ENCODE measurements around the gene ZFR2.

ZFR2 gene

DNA sequence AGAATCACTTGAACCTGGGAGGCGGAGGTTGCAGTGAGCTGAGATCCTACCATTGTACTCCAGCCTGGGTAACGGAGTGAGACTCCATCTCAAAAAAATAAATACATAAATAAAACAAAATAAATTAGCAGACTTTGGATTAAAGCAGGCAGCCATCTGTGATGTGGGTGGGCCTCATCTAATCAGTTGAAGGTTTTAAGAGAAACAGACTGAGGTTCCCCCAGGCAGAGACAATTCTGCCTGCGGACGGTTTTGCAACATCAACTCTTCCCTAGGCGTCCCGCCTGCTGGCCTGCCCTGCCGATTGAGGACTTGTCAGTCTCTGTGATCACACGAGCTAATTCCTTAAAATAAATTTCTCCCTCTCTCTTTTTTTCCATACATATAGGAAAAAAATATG, 35.4 kb upstream of the ZFR2 start:
- Histone ChIP-seq H4K20me1 (ENCODE audit: insufficient read depth, low read length) (no peaks in the 10 kb centered on the region), H3K79me2 (ENCODE audit: insufficient read depth, low read length) (no peaks in the 10 kb centered on the region), H3K36me3 (ENCODE audit: insufficient read depth, low read length) (no peaks in the 10 kb centered on the region), H3K27ac (ENCODE audit: low read depth, low read length, poor library complexity, severe bottlenecking) (no peak overlapping the region), H3K4me2 (ENCODE audit: low read length) (no peak overlapping the region), H2AFZ (ENCODE audit: low read length) (no peak overlapping the region), H3K4me3 (ENCODE audit: low read depth, low read length, poor library complexity, severe bottlenecking) (no peak overlapping the region), H3K27me3 (ENCODE audit: insufficient read depth, low read length) (no peaks in the 10 kb centered on the region), H3F3A (ENCODE audit: insufficient read depth, low read length) (no peaks in the 10 kb centered on the region), H3K9ac (ENCODE audit: low read length) (no peak overlapping the region), H3K9me3 (ENCODE audit: low read length) (no peaks in the 10 kb centered on the region), H3K4me1 (ENCODE audit: insufficient read depth, low read length, severe bottlenecking) (no peaks in the 10 kb centered on the region), H3K9me2 (ENCODE audit: low read depth, low read length) (no peaks in the 10 kb centered on the region)
- no peak for TF ChIP-seq EZH2 (IDR thresholded peaks at IDR 0.05; ENCODE audit: borderline replicate concordance, low read length)
- TF ChIP-seq, protein P1, sequence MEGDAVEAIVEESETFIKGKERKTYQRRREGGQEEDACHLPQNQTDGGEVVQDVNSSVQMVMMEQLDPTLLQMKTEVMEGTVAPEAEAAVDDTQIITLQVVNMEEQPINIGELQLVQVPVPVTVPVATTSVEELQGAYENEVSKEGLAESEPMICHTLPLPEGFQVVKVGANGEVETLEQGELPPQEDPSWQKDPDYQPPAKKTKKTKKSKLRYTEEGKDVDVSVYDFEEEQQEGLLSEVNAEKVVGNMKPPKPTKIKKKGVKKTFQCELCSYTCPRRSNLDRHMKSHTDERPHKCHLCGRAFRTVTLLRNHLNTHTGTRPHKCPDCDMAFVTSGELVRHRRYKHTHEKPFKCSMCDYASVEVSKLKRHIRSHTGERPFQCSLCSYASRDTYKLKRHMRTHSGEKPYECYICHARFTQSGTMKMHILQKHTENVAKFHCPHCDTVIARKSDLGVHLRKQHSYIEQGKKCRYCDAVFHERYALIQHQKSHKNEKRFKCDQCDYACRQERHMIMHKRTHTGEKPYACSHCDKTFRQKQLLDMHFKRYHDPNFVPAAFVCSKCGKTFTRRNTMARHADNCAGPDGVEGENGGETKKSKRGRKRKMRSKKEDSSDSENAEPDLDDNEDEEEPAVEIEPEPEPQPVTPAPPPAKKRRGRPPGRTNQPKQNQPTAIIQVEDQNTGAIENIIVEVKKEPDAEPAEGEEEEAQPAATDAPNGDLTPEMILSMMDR (IDR thresholded peaks at IDR 0.05; ENCODE audit: low read length): no peak

DNA sequence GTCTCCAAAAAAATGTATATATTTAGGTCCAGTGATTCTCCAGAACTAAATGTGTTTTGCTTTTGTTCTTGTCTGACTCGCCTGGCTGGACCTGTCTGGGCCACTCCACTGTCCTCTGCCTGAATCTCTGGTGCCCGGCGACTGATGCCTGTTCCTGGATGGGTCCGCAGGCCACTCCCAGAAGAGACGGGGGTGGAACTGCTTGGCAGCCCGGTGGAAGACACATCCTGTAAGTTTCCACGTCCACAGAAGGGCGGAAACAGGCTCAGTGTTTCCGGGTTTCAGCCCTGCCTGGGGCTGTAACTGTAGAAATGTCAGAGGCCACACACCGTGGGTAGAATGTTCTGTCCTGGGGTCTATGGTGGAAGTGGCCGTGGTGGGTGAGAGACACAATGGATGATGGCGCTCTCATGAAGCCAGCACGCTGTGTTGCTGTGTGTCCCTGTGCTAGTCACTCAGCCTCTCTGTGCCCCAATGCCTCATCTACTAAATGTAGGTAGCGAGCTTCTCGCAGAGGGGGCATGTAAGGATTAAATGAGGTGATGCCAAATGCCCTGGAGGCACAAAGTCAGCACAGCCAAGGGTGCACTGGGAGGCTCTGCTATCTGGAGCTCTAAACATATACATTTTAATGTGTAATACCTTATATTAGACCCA, 33.6 kb upstream of the ZFR2 start:
- no peaks in the 10 kb centered on the region for H3K79me2 ChIP-seq (ENCODE audit: insufficient read depth, low read length)
- no peaks in the 10 kb centered on the region for H3K4me1 ChIP-seq (ENCODE audit: insufficient read depth, low read length, severe bottlenecking)
- H3K27me3 ChIP-seq (ENCODE audit: insufficient read depth, low read length): no peaks in the 10 kb centered on the region; the same call in 1 of the 2 replicates
- no peaks in the 10 kb centered on the region for H3K9me2 ChIP-seq (ENCODE audit: low read depth, low read length)
- no peaks in the 10 kb centered on the region for H3K36me3 ChIP-seq (ENCODE audit: insufficient read depth, low read length)
- no peaks in the 10 kb centered on the region for H3F3A ChIP-seq (ENCODE audit: insufficient read depth, low read length)
- no peak overlapping the region for H3K4me3 ChIP-seq (ENCODE audit: low read depth, low read length, poor library complexity, severe bottlenecking)
- TF ChIP-seq, protein P1 (IDR thresholded peaks at IDR 0.05; ENCODE audit: low read length): no peak
- no peak for TF ChIP-seq EZH2 (IDR thresholded peaks at IDR 0.05; ENCODE audit: borderline replicate concordance, low read length)
- H3K9me3 ChIP-seq (ENCODE audit: low read length): no peaks in the 10 kb centered on the region
- H3K4me2 ChIP-seq (ENCODE audit: low read length): no peak overlapping the region
- no peaks in the 10 kb centered on the region for H4K20me1 ChIP-seq (ENCODE audit: insufficient read depth, low read length)
- H3K27ac ChIP-seq (ENCODE audit: low read depth, low read length, poor library complexity, severe bottlenecking): no peak overlapping the region
- H3K9ac ChIP-seq (ENCODE audit: low read length): no peak overlapping the region
- no peak overlapping the region for H2AFZ ChIP-seq (ENCODE audit: low read length)

DNA sequence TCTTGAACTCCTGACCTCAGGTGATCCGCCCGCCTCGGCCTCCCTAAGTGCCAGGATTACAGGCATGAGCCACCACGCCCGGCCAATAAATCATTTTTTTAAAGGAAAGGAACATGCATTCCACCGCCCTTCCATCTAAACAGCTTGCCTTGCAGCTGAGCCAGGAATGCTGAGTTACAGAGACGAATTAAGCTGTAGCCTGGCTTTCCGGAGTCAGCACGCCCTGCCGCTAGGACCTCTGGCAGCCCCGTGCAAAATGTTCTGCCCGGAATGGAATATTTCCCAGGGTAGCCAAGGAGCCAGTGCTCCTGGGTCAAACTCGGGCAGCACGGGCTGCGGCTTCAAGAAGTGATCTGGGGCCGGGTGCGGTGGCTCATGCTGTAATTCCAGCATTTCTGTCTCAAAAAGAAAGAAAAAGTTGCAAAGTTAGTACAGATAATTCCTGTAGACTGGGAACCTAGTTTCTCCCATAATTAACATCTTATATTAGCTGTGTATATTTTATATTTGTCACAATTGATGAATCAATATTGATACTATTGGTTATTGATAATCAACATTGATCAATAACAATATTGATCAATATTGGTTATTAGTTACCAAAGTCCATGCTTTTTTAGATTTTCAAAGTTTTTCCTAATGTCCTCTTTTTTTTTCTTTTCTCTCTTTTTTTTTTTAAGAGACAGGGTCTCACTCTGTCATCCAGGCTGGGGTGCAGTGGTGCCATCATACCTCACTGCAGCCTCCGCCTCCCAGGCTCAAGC, 30.9 kb upstream of the ZFR2 start:
- Histone ChIP-seq H3K79me2 (ENCODE audit: insufficient read depth, low read length) (no peaks in the 10 kb centered on the region), H3K9me3 (ENCODE audit: low read length) (no peaks in the 10 kb centered on the region), H3F3A (ENCODE audit: insufficient read depth, low read length) (no peaks in the 10 kb centered on the region), H4K20me1 (ENCODE audit: insufficient read depth, low read length) (no peaks in the 10 kb centered on the region), H3K4me2 (ENCODE audit: low read length) (no peak overlapping the region), H3K27me3 (ENCODE audit: insufficient read depth, low read length) (no peaks in the 10 kb centered on the region; the same call in 1 of the 2 replicates), H3K27ac (ENCODE audit: low read depth, low read length, poor library complexity, severe bottlenecking) (no peak overlapping the region), H3K9me2 (ENCODE audit: low read depth, low read length) (no peaks in the 10 kb centered on the region), H3K4me3 (ENCODE audit: low read depth, low read length, poor library complexity, severe bottlenecking) (no peak overlapping the region), H2AFZ (ENCODE audit: low read length) (no peak overlapping the region), H3K4me1 (ENCODE audit: insufficient read depth, low read length, severe bottlenecking) (no peaks in the 10 kb centered on the region), H3K9ac (ENCODE audit: low read length) (no peak overlapping the region), H3K36me3 (ENCODE audit: insufficient read depth, low read length) (no peaks in the 10 kb centered on the region)
- TF ChIP-seq, protein P1 (IDR thresholded peaks at IDR 0.05; ENCODE audit: low read length): no peak
- no peak for TF ChIP-seq EZH2 (IDR thresholded peaks at IDR 0.05; ENCODE audit: borderline replicate concordance, low read length)

All from OCI-LY1 (cell line).